Small intestine (tissue), 7 donors: Measurements from ENCODE around the gene RPGRIP1L. TPM values are rescaled to one million over a fixed set of nuclear protein-coding genes. Genes with fewer than 3 reads are reported as not detected.

ENCODE experiments used
- DNase-seq, 2 donors: peaks; one replicate each; pipeline versions ENCODE4 v3.0.0 to v3.0.0-alpha.2; 2013
- FAIRE-seq: peaks from 2 replicates; lab custom pipeline; 2012; peaks lifted over from hg19 to GRCh38; lab: Jason Lieb, UNC
- H3K27ac ChIP-seq, 3 donors: one replicate each; pipeline ENCODE4 v1.5.1; 2013; ENCODE audit warnings: low read length in 2 of 3, mild to moderate bottlenecking in 2 of 3, control low read depth in 1 of 3, inconsistent platforms in 1 of 3, low read depth in 1 of 3, moderate library complexity in 1 of 3
- H3K27me3 ChIP-seq, 3 donors: one replicate each; pipeline ENCODE4 v1.6.1; 2013; ENCODE audit warnings: low read length in 3 of 3, inconsistent platforms in 1 of 3; ENCODE audit not compliant: control insufficient read depth in 3 of 3, insufficient read depth in 3 of 3
- H3K36me3 ChIP-seq, 3 donors: one replicate each; pipeline ENCODE4 v1.6.1; 2013; ENCODE audit warnings: low read length in 3 of 3, inconsistent platforms in 1 of 3, low read depth in 1 of 3, mild to moderate bottlenecking in 1 of 3, moderate library complexity in 1 of 3; ENCODE audit not compliant: control insufficient read depth in 3 of 3, insufficient read depth in 2 of 3
- H3K4me1 ChIP-seq, 3 donors: one replicate each; pipeline ENCODE4 v1.6.1; 2013; ENCODE audit warnings: low read length in 2 of 3, inconsistent platforms in 1 of 3, low read depth in 1 of 3, mild to moderate bottlenecking in 1 of 3, moderate library complexity in 1 of 3; ENCODE audit not compliant: control insufficient read depth in 3 of 3, insufficient read depth in 2 of 3
- H3K4me3 ChIP-seq, 3 donors: one replicate each; pipeline ENCODE4 v1.5.1; 2013; ENCODE audit warnings: low read length in 3 of 3, control low read depth in 1 of 3, inconsistent platforms in 1 of 3, low read depth in 1 of 3, mild to moderate bottlenecking in 1 of 3, moderate library complexity in 1 of 3
- H3K9me3 ChIP-seq, 2 donors: one replicate each; pipeline ENCODE4 v1.6.1; 2013; ENCODE audit warnings: low read depth in 1 of 2, low read length in 1 of 2; ENCODE audit not compliant: control insufficient read depth in 2 of 2, insufficient read depth in 1 of 2
- WGBS, 3 donors: extraction: QIAGEN DNeasy Blood & Tissue Kit; methylation state at CpG; one replicate each; pipeline ENCODE4 v1.1.7; 2013; 5-methylcytosine and 5-hydroxymethylcytosine counted together
- polyA plus RNA-seq, 4 donors: library from polyadenylated mRNA; stranded (reverse) in 3 of 4; unstranded in 1 of 4; fragments of 200-250 nt in 3 of 4; fragments of 120-200 nt in 1 of 4; gene quantifications; one replicate each; pipeline versions ENCODE4 v1.2.1 to v1.2.3, GENCODE V29; 2013
- donor health status: healthy with polysubstance abuse.
- donor health status: control.
- donor health status: control.
- donor health status: Bipolar disorder and iron deficiency.
- donor health status: healthy.

Gene RPGRIP1L
- polyA plus RNA-seq, 4 donors, result under 0.01 to 4.5 (median 1.0) TPM

DNA sequence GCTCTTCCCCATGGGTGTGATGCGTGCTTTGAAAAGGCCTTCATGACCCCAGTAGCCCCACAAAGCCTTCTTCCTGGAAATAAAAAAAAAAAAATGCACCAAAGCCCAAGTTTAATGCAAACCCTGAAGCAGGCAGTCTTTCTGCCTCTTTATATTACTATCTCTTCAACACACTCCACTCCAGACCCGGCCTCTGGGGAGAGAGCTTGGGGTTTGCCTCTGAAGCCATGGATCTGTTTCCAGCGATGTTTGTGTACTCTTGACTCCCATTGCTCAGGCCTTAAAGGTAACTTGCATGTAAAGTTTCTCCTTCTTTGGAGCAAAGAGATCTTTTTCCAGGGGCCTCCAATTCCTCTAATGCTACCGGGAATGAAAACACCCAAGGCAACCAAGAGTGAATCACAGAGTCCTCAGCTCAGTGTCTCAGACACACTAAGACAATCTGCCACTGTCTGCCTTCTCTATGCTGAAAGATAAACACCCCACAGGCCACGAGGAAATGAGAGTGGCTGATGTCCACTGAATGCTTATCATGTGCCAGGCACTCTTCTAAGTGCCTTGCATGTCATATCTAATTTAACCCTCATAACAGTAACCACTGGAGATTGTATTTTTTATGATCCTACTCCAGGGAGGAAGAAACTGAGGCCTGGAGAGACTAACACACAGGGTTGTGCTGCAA, 144.2 kb downstream of the RPGRIP1L start:
- 72 to 79% (median 78%) methylated on average over 5 of the region's 5 CpGs for WGBS, 3 donors
- FAIRE-seq, result no peak
- no peak overlapping the region for H3K27ac ChIP-seq

DNA sequence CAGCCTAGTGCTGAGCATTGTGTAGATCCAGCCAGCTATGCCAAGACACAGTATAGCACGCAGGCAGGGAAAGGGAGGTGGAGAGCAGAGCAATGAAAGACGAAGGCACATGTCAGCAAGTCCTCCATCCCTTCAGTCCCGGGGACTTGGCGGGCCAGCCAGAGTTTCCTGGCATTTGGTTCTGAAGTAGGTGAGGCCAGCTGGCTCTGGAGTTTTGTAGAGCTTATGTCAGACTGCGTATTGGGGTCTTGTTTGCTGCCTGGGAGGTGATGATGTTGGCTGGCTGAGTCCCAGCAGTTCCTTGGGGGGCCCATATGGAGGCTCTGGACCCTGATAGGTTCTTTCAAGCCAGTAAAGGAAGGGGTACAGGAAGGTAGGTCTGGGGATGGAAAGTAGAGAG, 144.9 kb downstream of the RPGRIP1L start:
- FAIRE-seq (no peak), DNase-seq (no peak)
- Histone ChIP-seq H3K9me3 (no peaks in the 10 kb centered on the region), H3K4me3 (no peak overlapping the region), H3K36me3 (no peaks in the 10 kb centered on the region), H3K27me3 (no peaks in the 10 kb centered on the region), H3K4me1 (no peaks in the 10 kb centered on the region), H3K27ac (no peak overlapping the region)
- WGBS, 3 donors, result 86 to 93% (median 90%) methylated on average over 5 of the region's 5 CpGs

More for the DNA sequence above, 144.2 kb downstream of the RPGRIP1L start:
- Histone ChIP-seq H3K4me1 (no peaks in the 10 kb centered on the region), H3K4me3 (no peak overlapping the region), H3K27me3 (no peaks in the 10 kb centered on the region), H3K36me3 (no peaks in the 10 kb centered on the region), H3K9me3 (no peaks in the 10 kb centered on the region)
- DNase-seq, result no peak

DNA sequence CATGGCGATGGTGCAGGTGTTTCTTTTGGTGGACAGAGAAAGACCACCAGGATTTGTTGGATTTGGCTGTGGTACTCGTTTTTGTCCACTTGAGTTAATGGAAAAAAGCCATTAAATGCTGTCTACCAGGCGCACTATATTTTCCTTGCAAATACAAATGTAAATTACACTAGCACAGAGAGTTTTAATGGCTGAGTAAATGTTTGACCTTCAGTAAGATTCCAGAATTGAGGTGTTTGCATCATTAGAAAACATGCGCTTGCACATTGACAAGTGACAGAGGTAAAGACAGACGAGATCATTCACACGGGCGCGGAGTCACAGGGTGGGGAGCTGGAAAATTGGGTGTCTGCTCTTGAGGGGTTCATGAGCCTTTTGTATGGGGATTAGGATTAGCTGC, 147.1 kb downstream of the RPGRIP1L start:
- Histone ChIP-seq H3K27ac (no peak overlapping the region), H3K4me3 (no peak overlapping the region), H3K36me3 (no peaks in the 10 kb centered on the region), H3K27me3 (no peaks in the 10 kb centered on the region), H3K4me1 (no peaks in the 10 kb centered on the region), H3K9me3 (no peaks in the 10 kb centered on the region)
- FAIRE-seq (no peak), DNase-seq (no peak)
- 86 to 88% (median 88%) methylated on average over 8 of the region's 8 CpGs for WGBS, 3 donors

DNA sequence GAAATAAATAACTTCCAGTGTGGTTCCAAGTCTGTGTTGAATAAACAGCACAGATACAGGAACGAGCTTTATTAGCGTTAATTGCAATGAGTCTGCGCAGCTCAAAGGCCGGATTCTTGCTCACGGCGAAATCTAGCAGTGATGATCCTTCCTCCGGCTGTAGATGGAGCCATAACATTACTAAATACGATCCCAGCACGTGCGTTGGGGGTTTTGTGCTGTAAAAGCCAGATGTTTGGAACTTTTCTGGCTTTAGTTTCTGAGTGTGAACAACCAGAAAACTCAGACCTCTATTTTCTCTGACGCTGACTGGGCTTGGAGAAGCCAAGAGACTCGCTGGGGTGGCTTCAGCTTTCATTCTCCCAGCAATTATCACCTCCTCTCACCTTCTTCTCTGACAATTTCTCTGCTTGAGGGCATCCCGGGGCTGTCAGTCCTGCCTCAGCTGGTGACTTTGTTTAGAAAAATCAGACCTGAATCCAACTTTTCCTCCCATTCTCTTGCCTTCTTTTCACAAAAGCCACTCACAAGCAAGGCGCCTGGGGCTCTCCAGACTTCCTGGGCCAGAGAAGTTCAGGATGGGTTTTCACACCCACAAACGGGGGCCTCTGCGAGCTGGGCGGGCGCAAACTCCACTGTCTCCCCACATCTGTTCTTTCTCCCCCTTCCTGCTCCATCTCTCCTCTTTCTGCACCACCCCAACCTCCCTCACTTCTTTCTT, 153.5 kb downstream of the RPGRIP1L start:
- H3K27me3 ChIP-seq, result peaks cover 0 to 6% (median 0%) of the 10 kb centered on the region in 3 donors
- no peak overlapping the region for H3K27ac ChIP-seq
- 19 to 24% (median 24%) methylated on average over 18 of the region's 18 CpGs for WGBS, 3 donors
- no peaks in the 10 kb centered on the region for H3K36me3 ChIP-seq
- FAIRE-seq (no peak), DNase-seq (peak; percentile 75 to 86)
- no peaks in the 10 kb centered on the region for H3K9me3 ChIP-seq
- peaks cover 0 to 4% (median 0%) of the 10 kb centered on the region in 3 donors for H3K4me1 ChIP-seq
- no peak overlapping the region for H3K4me3 ChIP-seq

Other genes starting within 250 kb of the RPGRIP1L start
- 10 to 100 TPM; 15.8 to 29.5 (median 22.2) TPM for gene AKTIP, start 200.7 kb downstream of the RPGRIP1L start, polyA plus RNA-seq
- 10 to 100 TPM in 2 of 4 donors, 1 to 10 TPM in 2; 5.4 to 36.8 (median 12.2) TPM for gene FTO, start 297 bp upstream of the RPGRIP1L start, polyA plus RNA-seq